SK-N-SH treated with all-trans-retinoic acid at 6 μM for 48 hours (cell line): ENCODE measurements around the gene ARHGEF10L.

Experiments used
- GLIS3 ChIP-seq: fragments of 250-450 bp; sonication (Bioruptor Pico); IDR thresholded peaks from 2 replicates; pipeline ENCODE4 v1.5.0; 2020; ENCODE audit warnings: mild to moderate bottlenecking, moderate library complexity
- ISL1 ChIP-seq: fragments of 250-450 bp; sonication (Bioruptor Pico); IDR thresholded peaks from 2 replicates; pipeline ENCODE4 v2.1.2; 2022; ENCODE audit warnings: mild to moderate bottlenecking, moderate library complexity
- PATZ1 ChIP-seq: fragments of 250-450 bp; sonication (Bioruptor Pico); IDR thresholded peaks from 2 replicates; pipeline ENCODE4 v1.8.0; 2020; ENCODE audit warnings: mild to moderate bottlenecking, moderate library complexity, borderline replicate concordance
- POU6F1 ChIP-seq: fragments of 250-450 bp; sonication (Bioruptor Pico); IDR thresholded peaks from 2 replicates; pipeline ENCODE4 v1.8.0; 2021; ENCODE audit warnings: low read depth, mild to moderate bottlenecking, moderate library complexity, borderline replicate concordance
- PPARA ChIP-seq: fragments of 250-450 bp; sonication (Bioruptor Pico); IDR thresholded peaks from 2 replicates; pipeline ENCODE4 v1.5.0; 2020; ENCODE audit warnings: mild to moderate bottlenecking, borderline replicate concordance
- RARB ChIP-seq: fragments of 250-450 bp; sonication (Bioruptor Pico); IDR thresholded peaks from 2 replicates; pipeline ENCODE4 v1.8.0; 2021; ENCODE audit warnings: mild to moderate bottlenecking, moderate library complexity
- TOX ChIP-seq: fragments of 250-450 bp; sonication (Bioruptor Pico); IDR thresholded peaks from 2 replicates; pipeline ENCODE4 v1.8.0; 2021; ENCODE audit warnings: mild to moderate bottlenecking, moderate library complexity, borderline replicate concordance
- ZC3H10 ChIP-seq: fragments of 250-450 bp; sonication (Bioruptor Pico); IDR thresholded peaks from 2 replicates; pipeline ENCODE4 v1.5.1; 2021; ENCODE audit warnings: mild to moderate bottlenecking, moderate library complexity
- ZFP30 ChIP-seq: fragments of 450-650 bp; formaldehyde crosslinking; IDR thresholded peaks from 2 replicates; pipeline ENCODE4 v1.5.0; 2022; ENCODE audit warnings: mild to moderate bottlenecking, moderate library complexity
- ZNF565 ChIP-seq: fragments of 450-650 bp; formaldehyde crosslinking; conservative IDR thresholded peaks from 2 replicates; pipeline ENCODE4 v1.5.0; 2020; ENCODE audit warnings: low read depth, mild to moderate bottlenecking, moderate library complexity

- TF ChIP-seq TOX (CRISPR knock-in tag) (no peak), GLIS3 (CRISPR knock-in tag) (no peak), RARB (CRISPR knock-in tag) (no peak), ZNF565 (CRISPR knock-in tag) (no peak), ZC3H10 (CRISPR knock-in tag) (no peak), ZFP30 (CRISPR knock-in tag) (no peak), PPARA (CRISPR knock-in tag) (no peak), PATZ1 (CRISPR knock-in tag) (no peak), ISL1 (no peak), POU6F1 (CRISPR knock-in tag) (no peak)
These were observed 151.6 kb downstream of the ARHGEF10L start for GRCh38 chr1:17690906-17691634.
